ENCODE measurements around the gene SYT4. TPM values are rescaled to one million over a fixed set of nuclear protein-coding genes. Genes with fewer than 3 reads are reported as not detected.
"Not testable (repeated sequence)": the region's sequence is repeated elsewhere in the genome, so short reads cannot be mapped to it uniquely, and the experiment has no call there.

Gene SYT4
- total RNA-seq, 4 donors from 2014 or later, result not detected

- no peak for ATAC-seq
- no peak overlapping the region for H3K27ac ChIP-seq
- no peaks in the 10 kb centered on the region for H3K9me3 ChIP-seq
- TF ChIP-seq CTCF (IDR thresholded peaks at IDR 0.05 in 4 of 5, conservative IDR thresholded peaks at IDR 0.05 in 1 of 5) (no peak), POLR2A (IDR thresholded peaks at IDR 0.05) (no peak)
- H3K4me3 ChIP-seq, result no peak overlapping the region
- in situ Hi-C loops (cut with MboI; ENCODE audit: low sequenced_read_pairs in 4 of 4) (no loop called here), intact Hi-C loops (cut with DNase I; ENCODE audit: low total_unique reads) (no loop called here)
- H3K4me1 ChIP-seq, result no peaks in the 10 kb centered on the region
- H3K36me3 ChIP-seq, result no peaks in the 10 kb centered on the region
- H3K27me3 ChIP-seq, result no peaks in the 10 kb centered on the region
- DNase-seq, result no peak
Observed at GRCh38 chr18:43310239-43310638, 32.9 kb upstream of the SYT4 start.

- Histone ChIP-seq H3K27me3 (no peaks in the 10 kb centered on the region), H3K36me3 (no peaks in the 10 kb centered on the region), H3K4me3 (no peak overlapping the region), H3K27ac (no peak overlapping the region), H3K4me1 (no peaks in the 10 kb centered on the region), H3K9me3 (no peaks in the 10 kb centered on the region)
- TF ChIP-seq CTCF (IDR thresholded peaks at IDR 0.05 in 4 of 5, conservative IDR thresholded peaks at IDR 0.05 in 1 of 5) (no peak), POLR2A (IDR thresholded peaks at IDR 0.05) (no peak)
- DNase-seq (no peak), ATAC-seq (no peak)
- intact Hi-C loops (cut with DNase I; ENCODE audit: low total_unique reads), result no loop called here
- in situ Hi-C loops (cut with MboI; ENCODE audit: low sequenced_read_pairs in 4 of 4), result no loop called here
Observed at GRCh38 chr18:43303376-43303775, 26.1 kb upstream of the SYT4 start.

GRCh38 chr18:43286187-43286586 lies 8.9 kb upstream of the SYT4 start:
- intact Hi-C loops (cut with DNase I; ENCODE audit: low total_unique reads); H3K9me3 ChIP-seq; H3K27me3 ChIP-seq; H3K27ac ChIP-seq; H3K4me1 ChIP-seq; H3K36me3 ChIP-seq; ATAC-seq; H3K4me3 ChIP-seq; in situ Hi-C loops (cut with MboI; ENCODE audit: low sequenced_read_pairs in 4 of 4); DNase-seq: not testable (repeated sequence)

- peaks cover 0 to 6% (median 0%) of the 10 kb centered on the region in 3 donors for H3K27me3 ChIP-seq
- no peaks in the 10 kb centered on the region for H3K4me1 ChIP-seq
- no peaks in the 10 kb centered on the region for H3K36me3 ChIP-seq
- no peak overlapping the region for H3K27ac ChIP-seq
- intact Hi-C loops (cut with DNase I; ENCODE audit: low total_unique reads), result no loop called here
- in situ Hi-C loops (cut with MboI; ENCODE audit: low sequenced_read_pairs in 4 of 4), result no loop called here
- ATAC-seq, result no peak
- no peak for DNase-seq
- TF ChIP-seq POLR2A (IDR thresholded peaks at IDR 0.05) (no peak), CTCF (IDR thresholded peaks at IDR 0.05 in 4 of 5, conservative IDR thresholded peaks at IDR 0.05 in 1 of 5) (no peak)
- H3K9me3 ChIP-seq, result no peaks in the 10 kb centered on the region
- no peak overlapping the region for H3K4me3 ChIP-seq
Observed at GRCh38 chr18:43283299-43283698, 6.0 kb upstream of the SYT4 start.

- Histone ChIP-seq H3K4me1 (no peaks in the 10 kb centered on the region), H3K9me3 (no peaks in the 10 kb centered on the region), H3K27me3 (peaks cover 0 to 6% (median 0%) of the 10 kb centered on the region in 3 donors), H3K27ac (no peak overlapping the region), H3K36me3 (no peaks in the 10 kb centered on the region), H3K4me3 (no peak overlapping the region)
- intact Hi-C loops (cut with DNase I; ENCODE audit: low total_unique reads), result no loop called here
- ATAC-seq, result no peak
- DNase-seq, result no peak
- in situ Hi-C loops (cut with MboI; ENCODE audit: low sequenced_read_pairs in 4 of 4), result no loop called here
- no peak for TF ChIP-seq CTCF (IDR thresholded peaks at IDR 0.05 in 4 of 5, conservative IDR thresholded peaks at IDR 0.05 in 1 of 5)
Observed at GRCh38 chr18:43279015-43279744, 1.9 kb upstream of the SYT4 start.
